AG09319 (cell line): Measurements from ENCODE around the gene FDXR.

Experiments
- DNase-seq: peaks from one replicate; pipeline ENCODE4 v3.0.0-alpha.2; 2010; ENCODE audit warnings: low read depth; ENCODE audit errors: extremely low read depth
- CTCF ChIP-seq: IDR thresholded peaks from 2 replicates; pipeline ENCODE4 v1.5.1; 2011; ENCODE audit warnings: low read depth, mild to moderate bottlenecking, inconsistent platforms, low read length, moderate library complexity

FDXR gene

DNA sequence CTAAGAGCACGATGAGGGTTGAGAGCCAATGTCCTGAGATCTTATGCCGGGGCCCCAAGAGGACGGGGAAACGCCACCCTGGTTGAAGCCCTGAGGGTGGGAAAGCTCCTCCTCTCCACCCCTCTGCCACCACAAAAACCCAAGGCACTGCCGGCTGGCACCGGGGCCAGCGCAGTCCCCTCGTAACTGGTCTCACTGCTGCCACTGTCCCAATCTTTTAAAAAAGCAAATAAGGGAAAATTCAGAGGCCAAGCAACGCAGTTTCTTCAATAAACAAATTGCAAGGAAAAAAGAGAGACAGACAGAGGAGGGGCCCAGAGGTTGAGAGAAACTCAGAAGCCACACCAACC lies 19.8 kb downstream of the FDXR start:
- no peak for TF ChIP-seq CTCF
- no peak for DNase-seq

DNA sequence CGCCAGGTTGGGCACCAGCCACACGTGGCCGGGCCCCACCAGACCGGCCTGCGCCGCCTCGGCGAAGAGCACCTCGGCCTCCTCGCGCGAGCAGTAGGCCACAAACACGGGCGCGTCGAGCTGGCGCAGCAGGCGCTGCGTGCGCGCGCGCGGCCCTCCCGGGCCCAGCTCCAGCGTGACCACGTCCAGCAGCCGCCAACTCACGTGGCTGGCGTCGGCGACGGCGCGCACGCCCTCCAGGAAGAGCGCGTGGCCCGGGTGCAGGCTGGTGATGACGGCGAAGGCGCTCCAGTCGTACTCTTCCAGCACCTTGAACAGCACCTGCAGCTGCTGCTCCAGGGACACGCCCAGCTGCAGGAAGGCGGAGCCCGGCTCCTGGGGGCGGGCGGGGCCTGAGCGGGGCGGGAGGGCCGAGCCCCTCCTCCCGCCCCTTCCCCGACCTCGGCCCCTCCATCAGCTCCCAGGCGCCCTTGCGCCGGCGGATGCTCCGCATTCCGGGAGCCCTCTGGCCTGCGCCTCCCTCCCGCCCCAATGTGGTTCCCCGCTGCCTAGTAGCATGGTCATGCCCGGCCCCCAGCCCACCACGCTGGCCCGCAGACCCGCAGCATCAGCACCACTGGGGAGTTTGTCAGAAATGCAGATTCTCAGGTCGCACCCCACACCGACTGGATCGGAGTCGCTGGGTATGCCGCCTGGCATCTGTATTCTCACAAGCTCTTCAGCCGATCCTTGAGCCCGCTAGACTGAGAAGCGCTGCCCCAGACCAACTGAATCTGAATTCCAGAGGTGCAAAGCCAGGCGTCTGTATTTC lies 20.4 kb downstream of the FDXR start:
- DNase-seq, result no peak
- no peak for TF ChIP-seq CTCF

GRCh38 chr17:74851612-74852236 lies 21.1 kb downstream of the FDXR start:
- DNase-seq, result no peak
- no peak for TF ChIP-seq CTCF

DNA sequence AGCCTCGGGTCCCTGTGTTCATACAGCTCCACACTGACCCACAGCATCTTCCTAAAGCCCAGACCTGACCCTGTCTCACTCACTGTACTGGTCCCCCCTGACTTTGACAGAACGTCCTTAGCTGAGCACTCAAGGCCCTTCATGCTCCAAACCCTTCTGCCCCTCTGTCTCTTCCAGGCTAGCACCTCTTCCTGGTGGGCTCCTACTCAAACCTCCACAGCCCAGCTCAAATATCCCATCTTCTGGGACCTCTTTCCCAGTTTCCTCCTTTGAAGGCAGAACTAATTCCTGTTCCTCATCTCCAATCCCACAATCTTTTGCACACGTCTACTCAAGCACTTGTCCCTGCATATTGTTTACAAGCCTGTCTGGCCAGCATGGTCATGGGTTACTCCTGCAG lies 21.9 kb downstream of the FDXR start:
- no peak for DNase-seq
- TF ChIP-seq CTCF, result no peak

DNA sequence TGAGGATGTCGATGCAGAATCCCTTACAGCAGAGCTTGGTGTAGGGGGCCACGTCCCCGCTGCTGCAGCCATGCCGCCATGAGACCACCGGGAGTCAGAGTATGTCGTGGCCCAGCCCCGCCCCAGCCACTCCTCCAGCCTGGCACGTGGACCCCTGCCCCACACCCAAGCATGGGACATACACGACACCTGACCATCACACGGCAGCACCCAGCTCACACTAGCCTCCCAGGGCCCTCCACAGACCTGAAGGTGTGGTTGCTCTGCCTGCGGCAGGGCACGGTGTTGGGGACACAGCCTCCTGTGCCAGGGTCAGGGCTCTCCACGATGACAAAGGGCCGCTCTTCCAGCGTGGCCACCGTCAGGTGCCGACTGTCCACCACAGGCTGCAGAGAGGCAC lies 22.5 kb downstream of the FDXR start:
- TF ChIP-seq CTCF, result no peak
- no peak for DNase-seq

DNA sequence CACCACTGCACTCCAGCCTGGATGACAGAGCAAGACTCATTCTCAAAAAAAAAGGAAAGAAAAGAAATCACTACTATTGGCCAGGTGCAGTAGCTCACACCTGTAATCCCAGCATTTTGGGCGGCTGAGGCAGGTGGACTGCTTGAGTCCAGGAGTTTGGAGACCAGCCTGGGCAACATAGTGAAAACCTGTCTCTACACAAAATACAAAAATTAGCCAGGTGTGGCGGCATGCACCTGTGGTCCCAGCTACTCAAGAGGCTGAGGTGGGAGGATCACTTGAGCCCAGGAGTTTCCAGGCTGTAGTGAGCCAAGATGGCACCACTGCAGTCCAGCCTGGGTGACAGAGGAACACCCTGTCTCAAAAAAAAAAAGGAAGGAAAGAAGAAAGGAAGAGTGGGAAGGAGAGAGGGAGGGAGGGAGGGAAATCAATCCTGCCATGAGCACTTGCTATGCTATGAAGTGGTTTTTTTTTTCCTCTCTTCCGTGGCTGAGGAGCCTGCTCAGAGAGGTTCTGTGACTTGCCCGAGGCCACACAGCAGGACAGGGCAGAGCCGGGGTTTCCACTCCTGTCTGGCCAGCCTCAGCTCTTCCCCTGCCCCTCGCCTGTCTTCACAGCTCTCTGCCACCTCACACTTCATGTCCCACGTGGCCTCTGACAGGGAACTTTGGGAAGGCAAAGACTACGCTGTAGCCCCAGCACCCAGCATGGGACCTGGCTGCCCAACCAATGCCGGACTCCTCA lies 24.0 kb downstream of the FDXR start:
- no peak for DNase-seq
- TF ChIP-seq CTCF, result no peak

DNA sequence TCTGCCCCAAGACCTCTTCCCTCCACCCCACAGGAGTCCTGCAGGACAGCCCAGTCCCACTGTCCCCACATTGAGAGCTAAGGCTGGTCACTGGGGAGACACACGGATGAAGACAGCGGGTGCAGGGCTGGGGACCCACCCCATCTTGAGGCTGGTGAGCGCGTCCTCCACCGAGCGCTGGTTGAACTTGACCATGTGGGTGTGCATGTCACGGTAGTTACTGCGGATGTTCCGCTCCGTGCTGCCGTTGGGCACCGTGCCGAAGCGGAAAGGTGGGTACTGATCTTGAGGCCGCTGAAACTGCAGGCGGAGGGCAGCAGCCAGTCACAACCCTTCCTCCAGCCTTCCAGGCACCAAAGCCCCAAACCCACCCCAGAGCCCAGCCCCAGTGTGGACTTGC lies 26.2 kb downstream of the FDXR start:
- no peak for TF ChIP-seq CTCF

More for the DNA sequence above, 26.2 kb downstream of the FDXR start:
- no peak for DNase-seq
